Measurements from ENCODE around the gene UMOD.
"Not testable (repeated sequence)": the region's sequence is repeated elsewhere in the genome, so short reads cannot be mapped to it uniquely, and the experiment has no call there.

Gene UMOD

DNA sequence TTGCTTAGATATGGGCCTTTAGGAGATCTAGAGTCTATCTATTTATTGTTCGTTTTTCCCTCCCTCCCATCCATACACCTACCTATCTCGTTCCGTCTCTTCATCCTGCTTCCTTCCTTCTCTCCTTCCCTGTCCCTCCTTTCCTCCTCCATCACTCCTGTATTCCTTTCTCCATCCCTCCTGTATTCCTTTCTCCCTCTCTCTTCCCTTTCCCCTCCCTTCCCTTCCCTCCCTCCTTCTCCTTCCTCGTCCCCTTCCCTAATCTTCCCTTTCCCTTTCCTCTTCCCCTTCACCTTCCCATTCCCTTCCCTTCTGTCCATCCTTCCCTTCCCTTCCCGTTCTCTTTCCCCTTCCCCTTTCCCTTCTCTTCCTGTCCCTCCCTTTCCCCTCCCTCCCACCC, 35.8 kb downstream of the UMOD start:
- TF ChIP-seq, protein P1, sequence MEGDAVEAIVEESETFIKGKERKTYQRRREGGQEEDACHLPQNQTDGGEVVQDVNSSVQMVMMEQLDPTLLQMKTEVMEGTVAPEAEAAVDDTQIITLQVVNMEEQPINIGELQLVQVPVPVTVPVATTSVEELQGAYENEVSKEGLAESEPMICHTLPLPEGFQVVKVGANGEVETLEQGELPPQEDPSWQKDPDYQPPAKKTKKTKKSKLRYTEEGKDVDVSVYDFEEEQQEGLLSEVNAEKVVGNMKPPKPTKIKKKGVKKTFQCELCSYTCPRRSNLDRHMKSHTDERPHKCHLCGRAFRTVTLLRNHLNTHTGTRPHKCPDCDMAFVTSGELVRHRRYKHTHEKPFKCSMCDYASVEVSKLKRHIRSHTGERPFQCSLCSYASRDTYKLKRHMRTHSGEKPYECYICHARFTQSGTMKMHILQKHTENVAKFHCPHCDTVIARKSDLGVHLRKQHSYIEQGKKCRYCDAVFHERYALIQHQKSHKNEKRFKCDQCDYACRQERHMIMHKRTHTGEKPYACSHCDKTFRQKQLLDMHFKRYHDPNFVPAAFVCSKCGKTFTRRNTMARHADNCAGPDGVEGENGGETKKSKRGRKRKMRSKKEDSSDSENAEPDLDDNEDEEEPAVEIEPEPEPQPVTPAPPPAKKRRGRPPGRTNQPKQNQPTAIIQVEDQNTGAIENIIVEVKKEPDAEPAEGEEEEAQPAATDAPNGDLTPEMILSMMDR (conservative IDR thresholded peaks at IDR 0.05; ENCODE audit: low read length): no peak
- H3K4me3 ChIP-seq (ENCODE audit: low read length): no peak overlapping the region
- DNase-seq (ENCODE audit: low read depth): no peak

DNA sequence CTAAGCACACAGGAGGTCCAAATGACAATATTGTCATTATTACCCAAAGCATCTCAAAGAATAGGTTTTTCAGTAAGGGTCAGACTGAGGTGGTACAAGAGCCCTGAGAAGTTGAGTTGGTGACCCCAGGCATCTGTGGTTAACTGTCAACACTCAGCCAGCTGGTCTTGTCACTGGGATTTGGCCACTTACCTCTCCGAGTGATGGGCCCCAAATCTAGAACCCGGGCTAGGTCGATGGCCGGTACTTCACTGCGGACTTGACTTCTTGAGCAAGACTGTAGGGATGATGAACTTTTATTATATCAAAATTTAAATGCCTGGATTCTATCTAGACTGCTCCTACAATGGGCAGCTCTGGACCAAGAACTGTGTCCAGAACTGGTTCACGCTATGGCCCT, 36.8 kb downstream of the UMOD start:
- no peak for DNase-seq (ENCODE audit: low read depth)
- TF ChIP-seq, protein P1 (conservative IDR thresholded peaks at IDR 0.05; ENCODE audit: low read length): no peak
- no peak overlapping the region for H3K4me3 ChIP-seq (ENCODE audit: low read length)

DNA sequence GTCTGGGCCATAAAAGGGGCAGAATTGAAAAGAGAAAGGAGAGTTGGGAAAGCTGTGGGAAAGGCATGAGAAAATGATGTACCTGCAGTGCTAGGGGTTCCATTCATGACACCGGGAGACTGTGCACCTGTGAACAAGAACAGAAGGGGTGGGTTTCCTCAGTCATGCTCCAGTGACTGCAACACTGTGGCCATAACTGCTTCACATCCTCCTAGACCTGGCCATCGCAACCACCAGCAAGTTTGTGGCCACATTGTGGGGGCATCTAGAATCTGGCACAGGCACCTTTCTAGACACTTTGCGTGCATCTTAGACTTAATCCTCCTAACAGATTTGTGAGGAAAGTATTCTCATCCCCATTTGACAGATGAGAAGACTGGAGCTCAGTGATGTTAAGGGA, 37.9 kb downstream of the UMOD start:
- TF ChIP-seq, protein P1 (conservative IDR thresholded peaks at IDR 0.05; ENCODE audit: low read length): no peak
- no peak for DNase-seq (ENCODE audit: low read depth)
- H3K4me3 ChIP-seq (ENCODE audit: low read length): no peak overlapping the region

DNA sequence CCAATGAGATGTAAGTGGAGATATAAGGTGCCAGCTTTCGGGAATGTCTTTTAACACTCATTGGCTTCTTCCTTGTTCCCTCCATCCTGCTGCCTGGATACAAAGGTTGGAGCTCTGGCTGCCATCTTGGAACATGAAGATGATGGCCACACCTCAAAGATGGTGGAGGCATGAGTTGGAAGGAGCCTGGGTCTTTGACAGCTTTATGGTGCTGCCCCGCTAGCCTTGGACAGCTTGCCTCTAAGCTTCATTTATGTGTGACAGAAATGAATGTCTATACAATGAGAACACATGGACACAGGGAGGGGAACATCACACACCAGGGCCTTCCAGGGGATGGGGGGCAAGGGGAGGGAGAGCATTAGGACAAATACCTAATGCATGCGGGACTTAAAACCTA, 38.8 kb downstream of the UMOD start:
- H3K4me3 ChIP-seq (ENCODE audit: low read length): no peak overlapping the region
- DNase-seq (ENCODE audit: low read depth): no peak

DNA sequence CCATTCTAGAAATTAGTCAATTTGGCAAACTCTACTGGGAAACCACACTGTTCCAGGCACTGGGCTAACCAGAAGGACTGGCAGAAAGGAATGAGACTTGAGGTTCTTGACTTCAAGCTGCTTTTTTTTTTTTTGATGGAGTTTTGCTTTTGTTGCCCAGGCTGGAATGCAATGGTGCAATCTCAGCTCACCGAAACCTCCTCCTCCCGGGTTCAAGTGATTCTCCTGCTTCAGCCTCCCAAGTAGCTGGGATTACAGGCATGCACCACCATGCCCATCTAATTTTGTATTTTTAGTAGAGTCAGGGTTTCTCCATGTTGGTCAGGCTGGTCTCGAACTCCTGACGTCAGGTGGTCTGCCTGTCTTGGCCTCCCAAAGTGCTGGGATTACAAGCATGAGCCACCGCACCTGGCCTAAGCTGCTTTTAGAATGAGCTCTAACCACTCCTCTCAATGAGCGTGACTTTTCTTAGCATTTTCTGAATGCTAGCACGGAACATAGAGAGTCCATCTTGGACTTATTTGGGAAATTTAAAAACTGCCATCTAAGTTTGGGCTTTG, 39.9 kb downstream of the UMOD start:
- not testable (repeated sequence) for DNase-seq (ENCODE audit: low read depth); H3K4me3 ChIP-seq (ENCODE audit: low read length)

More for the DNA sequence above, 38.8 kb downstream of the UMOD start:
- TF ChIP-seq, protein P1 (conservative IDR thresholded peaks at IDR 0.05; ENCODE audit: low read length): no peak

DNA sequence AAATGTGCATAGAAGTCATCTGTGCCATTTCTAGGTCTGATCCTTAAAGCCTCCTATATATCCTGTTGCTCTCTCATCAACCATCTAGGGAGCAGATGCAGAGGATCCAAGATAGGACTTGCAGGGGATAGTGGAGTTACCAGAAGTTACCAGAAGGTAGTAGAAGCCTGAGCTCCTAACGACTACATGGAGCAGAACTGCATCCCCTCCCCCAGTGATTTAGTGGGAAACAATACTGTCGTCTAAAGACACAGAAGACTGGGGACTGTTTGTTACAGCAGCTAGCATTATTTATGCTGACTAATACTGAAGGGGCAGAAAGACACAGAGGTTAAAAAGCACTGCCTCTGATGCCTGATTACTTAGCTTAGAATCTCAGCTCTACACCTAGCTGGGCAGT, 41.0 kb downstream of the UMOD start:
- no peak overlapping the region for H3K4me3 ChIP-seq (ENCODE audit: low read length)
- DNase-seq (ENCODE audit: low read depth): no peak
- TF ChIP-seq, protein P1 (conservative IDR thresholded peaks at IDR 0.05; ENCODE audit: low read length): no peak

DNA sequence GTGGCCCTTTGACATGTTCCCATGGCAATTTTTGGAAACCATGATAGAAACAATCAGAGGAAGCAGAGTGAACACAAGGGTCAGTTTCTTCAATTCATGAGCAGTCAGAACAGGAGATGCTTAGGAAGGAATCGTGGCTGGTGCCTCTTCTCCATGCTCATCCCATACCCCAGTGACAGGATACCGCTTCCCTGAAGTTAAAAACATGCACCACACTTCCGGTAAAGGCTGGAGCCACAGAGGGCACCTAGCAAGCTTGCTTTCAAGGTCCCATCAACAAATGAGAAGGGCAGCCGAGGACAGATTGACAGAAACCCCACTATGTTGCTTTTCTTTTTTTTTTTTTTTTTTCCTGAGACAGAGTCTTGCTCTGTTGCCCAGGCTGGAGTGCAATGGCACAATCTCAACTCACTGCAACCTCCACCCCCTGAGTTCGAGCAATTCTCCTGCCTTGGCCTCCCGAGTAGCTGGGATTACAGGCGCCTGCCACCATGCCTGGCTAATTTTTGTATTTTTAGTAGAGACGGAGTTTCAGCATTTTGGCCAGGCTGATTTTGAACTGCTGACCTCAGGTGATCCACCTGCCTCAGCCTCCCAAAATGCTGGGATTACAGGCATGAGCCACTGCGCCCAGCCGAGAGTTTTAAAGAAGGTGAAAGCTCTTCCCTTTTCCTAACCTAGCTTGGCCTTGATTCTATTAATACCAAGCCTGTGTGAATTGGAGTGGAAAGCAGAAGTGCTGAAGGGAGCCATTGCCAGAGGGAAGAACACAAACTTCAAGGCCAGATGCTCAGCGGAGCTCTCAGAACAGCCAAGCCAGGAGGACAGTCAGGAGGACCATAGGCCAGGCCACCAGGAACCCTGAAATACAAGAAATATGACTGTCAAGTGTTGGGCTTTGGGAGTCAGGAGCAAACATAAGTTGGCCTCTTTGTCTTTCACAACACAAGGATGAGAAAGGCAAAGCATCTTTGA, 41.8 kb downstream of the UMOD start:
- TF ChIP-seq, protein P1 (conservative IDR thresholded peaks at IDR 0.05; ENCODE audit: low read length): no peak
- no peak for DNase-seq (ENCODE audit: low read depth)
- no peak overlapping the region for H3K4me3 ChIP-seq (ENCODE audit: low read length)

All from AG10803 (cell line).